Transverse colon (tissue), 4 donors: ENCODE measurements around the gene NPC1L1. TPM values are rescaled to one million over a fixed set of nuclear protein-coding genes. Genes with fewer than 3 reads are reported as not detected.

Experiments used
- DNase-seq: peaks from one replicate; pipeline ENCODE4 v3.0.0-alpha.2; 2019
- H3K27ac ChIP-seq, 4 donors: fragments of 200-600 bp; sonication (generic); 2 replicates each; pipeline ENCODE4 v1.5.1; 2016 to 2018; ENCODE audit warnings: inconsistent platforms in 4 of 4
- H3K27me3 ChIP-seq: fragments of 200-600 bp; sonication (generic); 2 replicates; pipeline ENCODE4 v1.5.1; 2017; ENCODE audit warnings: inconsistent platforms
- H3K36me3 ChIP-seq, 4 donors: fragments of 200-600 bp; sonication (generic); 2 replicates each; pipeline ENCODE4 v1.5.1; 2017 to 2019; ENCODE audit warnings: inconsistent platforms in 4 of 4
- H3K4me1 ChIP-seq, 4 donors: fragments of 200-600 bp; sonication (generic); 2 replicates each; pipeline ENCODE4 v1.5.1; 2017 to 2020; ENCODE audit warnings: inconsistent platforms in 4 of 4
- H3K4me3 ChIP-seq, 4 donors: fragments of 200-600 bp; sonication (generic); 1 replicate in 1 of 4; 2 replicates in 3 of 4; pipeline versions ENCODE4 v1.5.1 to v1.6.1; 2017 to 2019; ENCODE audit warnings: inconsistent platforms in 4 of 4
- H3K9me3 ChIP-seq, 2 donors: fragments of 200-600 bp; sonication (generic); 2 replicates each; pipeline ENCODE4 v1.5.1; 2017 to 2019; ENCODE audit warnings: inconsistent platforms in 2 of 2
- CTCF ChIP-seq, 5 experiments: fragments of 200-600 bp in 3 of 5; fragments of 450-650 bp in 2 of 5; sonication (generic) in 3 of 5; IDR thresholded peaks; 1 replicate in 2 of 5; 2 replicates in 3 of 5; pipeline ENCODE4 v1.5.1; 2016 to 2017; ENCODE audit warnings: antibody characterized with exemption in 5 of 5, inconsistent platforms in 3 of 5, mild to moderate bottlenecking in 2 of 5, moderate library complexity in 1 of 5
- EP300 ChIP-seq: sonication (generic); formaldehyde crosslinking; IDR thresholded peaks from one replicate; pipeline ENCODE4 v1.6.1; 2017; ENCODE audit warnings: antibody characterized with exemption, low read depth
- POLR2A ChIP-seq: fragments of 450-650 bp; IDR thresholded peaks from one replicate; pipeline ENCODE4 v1.6.1; 2016; ENCODE audit warnings: antibody characterized with exemption, mild to moderate bottlenecking, moderate library complexity
- POLR2AphosphoS5 ChIP-seq, 3 donors: sonication (generic); formaldehyde crosslinking; IDR thresholded peaks; one replicate each; pipeline ENCODE4 v1.6.1; 2016; ENCODE audit warnings: antibody characterized with exemption in 3 of 3
- WGBS, 2 donors: methylation state at CpG; one replicate each; pipeline ENCODE4 v1.1.5; 2018; ENCODE audit warnings: low coverage in 1 of 2; 5-methylcytosine and 5-hydroxymethylcytosine counted together
- in situ Hi-C, 4 donors: fragments of 200-750 bp; cut with MboI; loops; one replicate each; pipeline versions ENCODE4 v1.15.0 to v1.15.1; 2017; ENCODE audit warnings: low sequenced_read_pairs in 3 of 4, low pct_ligation_motif_present in 1 of 4, low pct_unique_long_range_greater_than_20kb in 1 of 4
- intact Hi-C: fragments of 100-400 bp; cut with DNase I; formaldehyde crosslinking; loops from one replicate; pipeline ENCODE4 v1.15.1; 2023; ENCODE audit warnings: low total_unique reads
- total RNA-seq, 4 donors: library from RNA; depleted of rRNA; stranded (reverse); fragments of >200 nt; gene quantifications; one replicate each; pipeline ENCODE4 v1.1.0, GENCODE V29; 2016

NPC1L1 gene
- total RNA-seq, 4 donors from 2014 or later, result 0.48 TPM; not detected in 3

DNA sequence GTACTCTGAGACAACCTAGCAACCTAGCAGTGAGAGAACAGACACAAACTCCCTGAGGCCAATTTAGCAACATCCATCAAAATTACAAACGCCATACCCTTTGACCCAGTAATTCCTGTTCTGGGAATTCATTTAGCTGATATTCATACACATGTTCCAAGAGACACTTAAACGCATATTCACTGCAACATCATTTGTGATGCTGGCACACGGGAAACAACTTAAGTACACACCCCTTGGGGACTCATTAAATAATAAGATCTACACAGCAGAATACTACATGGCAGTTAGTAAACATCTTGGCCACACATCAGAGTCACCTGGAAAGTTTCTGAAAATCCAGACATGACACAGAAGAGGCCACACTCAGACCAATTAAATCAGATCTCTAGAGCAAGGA, 68.3 kb downstream of the NPC1L1 start:
- WGBS, 2 donors, result 61 to 77% methylated on average over 2 to 3 of the region's 3 CpGs
- intact Hi-C loops, result no loop called here

GRCh38 chr7:44471850-44472249, 69.3 kb downstream of the NPC1L1 start:
- Histone ChIP-seq H3K4me3 (no peak overlapping the region), H3K9me3 (no peaks in the 10 kb centered on the region), H3K27me3 (no peaks in the 10 kb centered on the region), H3K27ac (no peak overlapping the region), H3K4me1 (peaks cover 0 to 16% (median 5%) of the 10 kb centered on the region in 4 donors), H3K36me3 (peaks cover 0 to 14% (median 4%) of the 10 kb centered on the region in 4 donors)
- no peak for TF ChIP-seq POLR2AphosphoS5 (IDR thresholded peaks at IDR 0.05)
- TF ChIP-seq CTCF (IDR thresholded peaks at IDR 0.05), result no peak
- TF ChIP-seq POLR2A, result no peak
- no peak for TF ChIP-seq EP300
- no peak for DNase-seq
- WGBS, 2 donors, result 87 to 100% methylated on average over 1 to 3 of the region's 3 CpGs
- intact Hi-C loops (no loop called here), in situ Hi-C loops (no loop called here)

More for the DNA sequence above, 68.3 kb downstream of the NPC1L1 start:
- no peak for DNase-seq
- peaks cover 0 to 14% (median 4%) of the 10 kb centered on the region in 4 donors for H3K36me3 ChIP-seq
- no peaks in the 10 kb centered on the region for H3K27me3 ChIP-seq
- no peak overlapping the region for H3K4me3 ChIP-seq
- in situ Hi-C loops, result no loop called here
- H3K4me1 ChIP-seq, result peaks cover 0 to 19% (median 5%) of the 10 kb centered on the region in 4 donors
- no peak overlapping the region for H3K27ac ChIP-seq
- TF ChIP-seq CTCF (IDR thresholded peaks at IDR 0.05) (no peak), POLR2AphosphoS5 (IDR thresholded peaks at IDR 0.05) (no peak), POLR2A (no peak), EP300 (no peak)
- no peaks in the 10 kb centered on the region for H3K9me3 ChIP-seq

DNA sequence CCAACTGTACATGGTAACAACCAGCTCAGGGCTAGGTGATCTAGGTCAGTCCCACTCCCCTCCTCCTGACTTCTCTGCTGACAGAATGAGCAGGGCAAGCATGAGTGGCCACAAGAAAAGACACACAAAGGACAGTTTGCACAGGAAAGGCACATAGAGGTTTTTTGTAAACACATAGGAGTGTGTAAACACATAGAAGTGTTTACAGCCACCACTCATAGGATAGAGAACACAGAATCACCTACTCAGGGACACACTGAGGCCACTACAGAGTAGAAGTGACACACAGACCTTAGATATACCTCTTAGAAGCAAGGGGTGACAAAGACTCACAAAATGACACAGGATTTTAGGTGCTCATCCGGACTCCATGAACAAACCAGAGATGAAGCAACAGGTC, 69.7 kb downstream of the NPC1L1 start:
- Histone ChIP-seq H3K9me3 (no peaks in the 10 kb centered on the region), H3K36me3 (peaks cover 0 to 14% (median 3%) of the 10 kb centered on the region in 4 donors), H3K4me3 (no peak overlapping the region), H3K27ac (no peak overlapping the region), H3K4me1 (peaks cover 0 to 16% (median 5%) of the 10 kb centered on the region in 4 donors), H3K27me3 (no peaks in the 10 kb centered on the region)
- intact Hi-C loops (no loop called here), in situ Hi-C loops (no loop called here)
- no peak for DNase-seq
- TF ChIP-seq POLR2AphosphoS5 (IDR thresholded peaks at IDR 0.05), result no peak
- no peak for TF ChIP-seq POLR2A
- no peak for TF ChIP-seq CTCF (IDR thresholded peaks at IDR 0.05)
- no peak for TF ChIP-seq EP300
- 100% methylated on average over 1 of the region's 1 CpG; no CpG with 5 or more reads in 1 of the 2 donors for WGBS, 2 donors

- Histone ChIP-seq H3K9me3 (no peaks in the 10 kb centered on the region), H3K4me1 (peaks cover 0 to 16% (median 5%) of the 10 kb centered on the region in 4 donors), H3K27me3 (no peaks in the 10 kb centered on the region), H3K4me3 (no peak overlapping the region), H3K27ac (no peak overlapping the region), H3K36me3 (peaks cover 0 to 12% (median 2%) of the 10 kb centered on the region in 4 donors)
- in situ Hi-C loops (no loop called here), intact Hi-C loops (no loop called here)
- no peak for TF ChIP-seq EP300
- TF ChIP-seq POLR2A, result no peak
- TF ChIP-seq CTCF (IDR thresholded peaks at IDR 0.05), result no peak
- TF ChIP-seq POLR2AphosphoS5 (IDR thresholded peaks at IDR 0.05), result no peak
- WGBS, 2 donors, result 83 to 87% methylated on average over 3 to 5 of the region's 5 CpGs
- no peak for DNase-seq
Measured at GRCh38 chr7:44470628-44471245, 70.4 kb downstream of the NPC1L1 start.
